Measurements from ENCODE around the gene PIK3R5.

GRCh38 chr17:8922928-8923327 lies 42.6 kb downstream of the PIK3R5 start:
- TF ChIP-seq MYC (IDR thresholded peaks at IDR 0.05; ENCODE audit: borderline replicate concordance, low read length) (no peak), HOXA7 (CRISPR knock-in tag; IDR thresholded peaks at IDR 0.05) (no peak), JUN (IDR thresholded peaks at IDR 0.05) (no peak), POLR2A (IDR thresholded peaks at IDR 0.05; ENCODE audit: low read length) (no peak), TP53 (CRISPR knock-in tag; IDR thresholded peaks at IDR 0.05) (no peak), RFX5 (IDR thresholded peaks at IDR 0.05) (no peak)

Data from A549 (cell line).